K562 (cell line): ENCODE data around the gene C1D. TPM values are rescaled to one million over a fixed set of nuclear protein-coding genes. Genes with fewer than 3 reads are reported as not detected.

ENCODE experiments used
- ATAC-seq: fragments of 200-7000 bp; cut with Tn5 transposase; 3 replicates; pipeline ENCODE4 v1.9.1; 2020; ENCODE audit warnings: moderate library complexity
- BruUV-seq: library from RNA; stranded (reverse); fragments of 400-500 nt; replicated peaks from 2 replicates; lab custom pipeline; 2021; lab: Mats Ljungman, UMichigan
- CTCF ChIA-PET: fragments of 300-600 bp; formaldehyde crosslinking; extraction: SDS; loops from one replicate; lab custom pipeline; 2021; ENCODE audit warnings: low intra/inter-chr PET ratio; lab: Yijun Ruan, JAX
- POLR2A ChIA-PET: fragments of 300-600, 350-650 bp; sonication (Branson Sonifier 250); formaldehyde crosslinking; extraction: SDS; loops from one replicate; lab custom pipeline; 2021; ENCODE audit warnings: antibody characterized with exemption, inconsistent platforms; lab: Yijun Ruan, JAX
- DNase-seq, 4 experiments: peaks; one replicate each; pipeline versions ENCODE4 v3.0.0 to v3.0.0-alpha.2; 2011 to 2018; ENCODE audit warnings: low spot score in 3 of 4, mixed read lengths in 3 of 4; ENCODE audit errors: extremely low read depth in 1 of 4
- FAIRE-seq: peaks from 2 replicates; lab custom pipeline; 2011; peaks lifted over from hg19 to GRCh38; lab: Jason Lieb, UNC
- H2AFZ ChIP-seq: 2 replicates; pipeline ENCODE4 v1.6.0; 2011; ENCODE audit warnings: low read depth, low read length, control low read depth, inconsistent platforms
- H3K27ac ChIP-seq: fragments of 200-600 bp; 3 replicates; pipeline ENCODE4 v1.8.0; 2011; ENCODE audit warnings: low read depth, mild to moderate bottlenecking, control low read depth, inconsistent platforms, low read length, moderate library complexity, mixed read lengths; ENCODE audit errors: extremely low read depth
- H3K27me3 ChIP-seq, 2 experiments: fragments of 300-600 bp in 1 of 2; 2 replicates in 1 of 2; 3 replicates in 1 of 2; pipeline versions ENCODE4 v1.6.0 to v1.8.0; 2011; ENCODE audit warnings: inconsistent platforms in 2 of 2, low read length in 2 of 2, mild to moderate bottlenecking in 1 of 2, mixed read lengths in 1 of 2, moderate library complexity in 1 of 2; ENCODE audit not compliant: control insufficient read depth in 2 of 2, insufficient read depth in 2 of 2
- H3K36me3 ChIP-seq: fragments of 300-600 bp; 3 replicates; pipeline ENCODE4 v1.8.0; 2011; ENCODE audit warnings: mild to moderate bottlenecking, low read length, inconsistent platforms; ENCODE audit not compliant: control insufficient read depth, insufficient read depth
- H3K4me1 ChIP-seq, 2 experiments: fragments of 200-600 bp in 1 of 2; replicated peaks in 1 of 2; 2 replicates in 1 of 2; 3 replicates in 1 of 2; pipeline versions ENCODE4 v1.5.1 to v1.8.0; 2011; ENCODE audit warnings: inconsistent platforms in 2 of 2, low read length in 2 of 2, mild to moderate bottlenecking in 1 of 2, mixed read lengths in 1 of 2, moderate library complexity in 1 of 2; ENCODE audit not compliant: control insufficient read depth in 2 of 2, insufficient read depth in 2 of 2
- H3K4me2 ChIP-seq: 2 replicates; pipeline ENCODE4 v1.6.1; 2011; ENCODE audit warnings: low read length, control low read depth, inconsistent platforms, mixed read lengths; ENCODE audit not compliant: insufficient read depth
- H3K4me3 ChIP-seq: fragments of 200-600 bp; sonication (generic), shearing (Covaris generic); 2 replicates; pipeline ENCODE4 v1.5.1; 2016; ENCODE audit warnings: control low read depth, inconsistent platforms
- H3K79me2 ChIP-seq: fragments of 200-600 bp; 3 replicates; pipeline ENCODE4 v1.8.0; 2011; ENCODE audit warnings: low read length, inconsistent platforms; ENCODE audit not compliant: control insufficient read depth, insufficient read depth
- H3K9ac ChIP-seq, 2 experiments: 2 replicates each; pipeline versions ENCODE4 v1.6.0 to v1.6.1; 2011; ENCODE audit warnings: low read depth in 2 of 2, low read length in 2 of 2, control low read depth in 1 of 2, inconsistent platforms in 1 of 2, mild to moderate bottlenecking in 1 of 2, mixed read lengths in 1 of 2; ENCODE audit not compliant: insufficient read depth in 1 of 2
- H3K9me1 ChIP-seq: one replicate; pipeline ENCODE4 v1.6.0; 2011; ENCODE audit warnings: inconsistent platforms, mild to moderate bottlenecking, low read length, moderate library complexity; ENCODE audit not compliant: control insufficient read depth, insufficient read depth
- H3K9me3 ChIP-seq: replicated peaks from 2 replicates; pipeline ENCODE4 v1.5.1; 2011; ENCODE audit warnings: low read depth, low read length, inconsistent platforms; ENCODE audit not compliant: control insufficient read depth, insufficient read depth
- H4K20me1 ChIP-seq: replicated peaks from 2 replicates; pipeline ENCODE4 v1.6.1; 2011; ENCODE audit warnings: low read length, inconsistent platforms, mixed read lengths; ENCODE audit not compliant: control insufficient read depth, insufficient read depth
- FOXA3 ChIP-seq, 2 experiments: fragments of 450-650 bp in 1 of 2; sonication (generic) in 1 of 2; formaldehyde crosslinking; IDR thresholded peaks in 1 of 2; conservative IDR thresholded peaks in 1 of 2; 2 replicates each; pipeline versions ENCODE4 v1.4.0 to v1.8.0; 2020 to 2022; ENCODE audit warnings: mild to moderate bottlenecking in 2 of 2, missing genetic modification reagents in 1 of 2
- FOXJ2 ChIP-seq: fragments of 200-800 bp; sonication (Bioruptor generic); IDR thresholded peaks from 2 replicates; pipeline ENCODE4 v1.6.1; 2016; ENCODE audit warnings: missing genetic modification characterization, missing compliant biosample characterization
- GTF2A2 ChIP-seq: IDR thresholded peaks from 2 replicates; pipeline ENCODE4 v1.6.1; 2016; ENCODE audit warnings: mild to moderate bottlenecking, missing genetic modification characterization, missing compliant biosample characterization
- HMGXB4 ChIP-seq: sonication (generic); formaldehyde crosslinking; IDR thresholded peaks from 2 replicates; pipeline ENCODE4 v1.8.1; 2023; ENCODE audit warnings: mild to moderate bottlenecking, missing genetic modification reagents
- NR2C2 ChIP-seq, 2 experiments: fragments of 200-800 bp in 1 of 2; sonication (Bioruptor generic) in 1 of 2; sonication (generic) in 1 of 2; formaldehyde crosslinking in 1 of 2; IDR thresholded peaks; 2 replicates each; pipeline versions ENCODE4 v1.6.1 to v1.8.0; 2016 to 2022; ENCODE audit warnings: mild to moderate bottlenecking in 1 of 2, missing compliant biosample characterization in 1 of 2, missing genetic modification characterization in 1 of 2, missing genetic modification reagents in 1 of 2
- RAD21 ChIP-seq, 2 experiments: fragments of 250-450 bp in 1 of 2; fragments of 450-650 bp in 1 of 2; sonication (Bioruptor Pico) in 1 of 2; formaldehyde crosslinking in 1 of 2; IDR thresholded peaks in 1 of 2; conservative IDR thresholded peaks in 1 of 2; 2 replicates each; pipeline versions ENCODE4 v1.4.0 to v1.8.0; 2020 to 2022; ENCODE audit warnings: mild to moderate bottlenecking in 2 of 2, moderate library complexity in 1 of 2
- SMC3 ChIP-seq: conservative IDR thresholded peaks from 2 replicates; pipeline ENCODE4 v1.6.1; 2011; ENCODE audit warnings: low read depth, low read length, improper control_type of control experiment; ENCODE audit not compliant: insufficient read depth
- ZNF165 ChIP-seq: fragments of 250-450 bp; sonication (Bioruptor Pico); IDR thresholded peaks from 2 replicates; pipeline ENCODE4 v1.4.0; 2020; ENCODE audit warnings: borderline replicate concordance
- WGBS: fragments of 100-300 bp; shearing (Covaris generic); methylation state at CpG from one replicate; pipeline ENCODE4 v1.1.6; 2016; ENCODE audit warnings: low coverage, mixed read lengths; ENCODE audit not compliant: insufficient coverage; ENCODE audit errors: missing lambda C conversion rate; 5-methylcytosine and 5-hydroxymethylcytosine counted together
- in situ Hi-C: fragments of 300-500 bp; cut with MboI; formaldehyde crosslinking; loops from 4 replicates; pipeline ENCODE4 v1.15.0; 2018; ENCODE audit warnings: inconsistent platforms, mixed read lengths
- intact Hi-C: fragments of 100-400 bp; cut with micrococcal nuclease; formaldehyde crosslinking; loops from 2 replicates; pipeline ENCODE4 v1.14.2; 2022
- polyA plus RNA-seq, 8 experiments: library from polyadenylated mRNA; depleted of rRNA in 4 of 8; stranded (reverse) in 5 of 8; unstranded in 3 of 8; fragments of >200 nt; fragmentation: Nextera tagmentation in 2 of 8; fragmentation: Illumina TruSeq in 1 of 8; extraction: Ambion mirVana in 2 of 8; extraction: Trizol in 1 of 8; gene quantifications; 2 replicates each; pipeline versions ENCODE4 v1.2.1 to v1.2.3, GENCODE V29; 2011 to 2014; ENCODE audit warnings: inconsistent platforms in 1 of 8, missing spikeins in 1 of 8
- total RNA-seq, 7 experiments: library from RNA; depleted of rRNA in 6 of 7; stranded (reverse); fragments of >200 nt in 6 of 7; fragmentation: Illumina TruSeq in 2 of 7; extraction: Trizol in 2 of 7; gene quantifications; 2 replicates each; pipeline versions ENCODE4 v1.2.1 to v1.2.3, GENCODE V29; 2011 to 2021; ENCODE audit warnings: low replicate concordance in 1 of 7
- TF ChIP-seq, protein P1 (sequence below), 2 experiments: fragments of 450-650 bp; formaldehyde crosslinking in 1 of 2; IDR thresholded peaks; 2 replicates each; pipeline versions ENCODE4 v1.4.0 to v1.6.1; 2014 to 2020; ENCODE audit warnings: mild to moderate bottlenecking in 2 of 2, borderline replicate concordance in 1 of 2, low read depth in 1 of 2

Gene C1D
- total and polyA plus RNA-seq, 9 of the 15 experiments (the other 6 are each of a cell fraction or from before 2014, with no cell fraction given), result 33.2 to 123 (median 56.5) TPM

- Histone ChIP-seq H3K4me3 (no peak overlapping the region), H4K20me1 (no peaks in the 10 kb centered on the region), H3K9me3 (no peaks in the 10 kb centered on the region), H3K4me1 (no peaks in the 10 kb centered on the region; a peak in 1 of 5 replicates), H3K9ac (no peak overlapping the region), H3K27me3 (no peaks in the 10 kb centered on the region), H3K79me2 (no peaks in the 10 kb centered on the region), H3K27ac (no peak overlapping the region), H3K36me3 (no peaks in the 10 kb centered on the region), H2AFZ (peak overlapping the region; percentile 2; the same call in 1 of the 2 replicates), H3K9me1 (no peaks in the 10 kb centered on the region), H3K4me2 (no peak overlapping the region)
- ChIA-PET POLR2A (interaction anchor here (0.9 kb wide), 1 partner anchor 20 kb away, joined by 3 read pairs; no protein-coding TSS in a partner anchor), CTCF (no interaction called here)
- FAIRE-seq (peak; percentile 83), DNase-seq (peak; percentile 38 to 64 (median 42)), ATAC-seq (peak; percentile 87)
- in situ Hi-C loops (no loop called here), intact Hi-C loops (loop anchor here (1.0 to 10.0 kb wide), 5 partner anchors 94 to 1604 kb away; no protein-coding TSS in a partner anchor)
- 0% methylated on average over 2 of the region's 2 CpGs for WGBS
- no TSS peak for BruUV-seq
- TF ChIP-seq NR2C2 (CRISPR knock-in tag; IDR thresholded peaks at IDR 0.05) (no peak), NR2C2 (tag; IDR thresholded peaks at IDR 0.05) (no peak), FOXA3 (CRISPR knock-in tag; conservative IDR thresholded peaks at IDR 0.05 in 1 of 2, IDR thresholded peaks at IDR 0.05 in 1 of 2) (peak in 1 of 2 experiments; percentile 88; a peak in 2 of 4 replicates), ZNF165 (CRISPR knock-in tag) (no peak), SMC3 (peak; percentile 59), HMGXB4 (CRISPR knock-in tag) (no peak), GTF2A2 (tag) (no peak), FOXJ2 (tag) (no peak), RAD21 (CRISPR knock-in tag; conservative IDR thresholded peaks at IDR 0.05 in 1 of 2, IDR thresholded peaks at IDR 0.05 in 1 of 2) (peak; percentile 91 to 92)
- TF ChIP-seq, protein P1, sequence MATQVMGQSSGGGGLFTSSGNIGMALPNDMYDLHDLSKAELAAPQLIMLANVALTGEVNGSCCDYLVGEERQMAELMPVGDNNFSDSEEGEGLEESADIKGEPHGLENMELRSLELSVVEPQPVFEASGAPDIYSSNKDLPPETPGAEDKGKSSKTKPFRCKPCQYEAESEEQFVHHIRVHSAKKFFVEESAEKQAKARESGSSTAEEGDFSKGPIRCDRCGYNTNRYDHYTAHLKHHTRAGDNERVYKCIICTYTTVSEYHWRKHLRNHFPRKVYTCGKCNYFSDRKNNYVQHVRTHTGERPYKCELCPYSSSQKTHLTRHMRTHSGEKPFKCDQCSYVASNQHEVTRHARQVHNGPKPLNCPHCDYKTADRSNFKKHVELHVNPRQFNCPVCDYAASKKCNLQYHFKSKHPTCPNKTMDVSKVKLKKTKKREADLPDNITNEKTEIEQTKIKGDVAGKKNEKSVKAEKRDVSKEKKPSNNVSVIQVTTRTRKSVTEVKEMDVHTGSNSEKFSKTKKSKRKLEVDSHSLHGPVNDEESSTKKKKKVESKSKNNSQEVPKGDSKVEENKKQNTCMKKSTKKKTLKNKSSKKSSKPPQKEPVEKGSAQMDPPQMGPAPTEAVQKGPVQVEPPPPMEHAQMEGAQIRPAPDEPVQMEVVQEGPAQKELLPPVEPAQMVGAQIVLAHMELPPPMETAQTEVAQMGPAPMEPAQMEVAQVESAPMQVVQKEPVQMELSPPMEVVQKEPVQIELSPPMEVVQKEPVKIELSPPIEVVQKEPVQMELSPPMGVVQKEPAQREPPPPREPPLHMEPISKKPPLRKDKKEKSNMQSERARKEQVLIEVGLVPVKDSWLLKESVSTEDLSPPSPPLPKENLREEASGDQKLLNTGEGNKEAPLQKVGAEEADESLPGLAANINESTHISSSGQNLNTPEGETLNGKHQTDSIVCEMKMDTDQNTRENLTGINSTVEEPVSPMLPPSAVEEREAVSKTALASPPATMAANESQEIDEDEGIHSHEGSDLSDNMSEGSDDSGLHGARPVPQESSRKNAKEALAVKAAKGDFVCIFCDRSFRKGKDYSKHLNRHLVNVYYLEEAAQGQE (IDR thresholded peaks at IDR 0.05; ENCODE audit: borderline replicate concordance), result peak; percentile 77
- TF ChIP-seq, protein P1 (CRISPR knock-in tag; IDR thresholded peaks at IDR 0.05; ENCODE audit: low read depth), result no peak
These were observed 31.2 kb downstream of the C1D start for GRCh38 chr2:68031542-68032160.
